ENCODE measurements around the gene FGF2.

FGF2 gene

DNA sequence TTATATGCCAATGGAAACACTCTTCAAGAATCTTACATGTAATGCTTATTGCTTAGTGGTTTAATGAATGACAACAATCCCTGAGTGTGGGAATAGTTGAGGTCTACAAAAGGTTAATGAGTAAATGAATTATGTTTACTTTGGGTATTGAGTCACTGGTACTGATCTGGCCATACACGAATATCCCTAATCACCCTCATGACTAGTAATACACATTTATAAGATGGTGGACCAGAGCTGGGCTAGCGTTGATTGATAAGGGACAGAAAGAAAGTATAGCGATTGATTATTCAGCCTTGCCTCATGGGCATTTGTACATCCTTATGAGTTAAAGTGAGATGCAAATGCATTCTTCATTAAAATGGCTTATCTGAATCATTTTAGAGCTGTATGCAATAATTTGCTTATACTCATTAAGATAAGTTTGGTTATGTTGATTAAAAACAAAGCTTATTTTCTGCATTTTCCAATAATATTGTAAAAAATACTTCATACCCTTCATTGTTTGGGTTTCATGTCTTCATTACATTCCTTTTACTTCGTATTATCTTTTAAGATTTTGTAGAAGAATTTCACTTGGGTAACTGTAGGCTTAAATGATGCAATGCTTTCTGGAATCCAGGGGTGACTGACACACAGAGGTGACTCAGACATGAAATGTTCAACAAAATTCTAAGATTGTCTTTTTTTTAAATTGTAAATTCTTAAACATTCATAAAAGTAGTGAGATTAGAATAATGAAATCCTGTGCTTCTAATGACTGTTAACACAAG lies 47.4 kb downstream of the FGF2 start:
- no peak for DNase-seq (ENCODE audit: extremely low read depth, low read depth)
- no peak overlapping the region for H3K4me3 ChIP-seq (replicated peaks; ENCODE audit: low read depth, low read length)
- TF ChIP-seq, protein P1, sequence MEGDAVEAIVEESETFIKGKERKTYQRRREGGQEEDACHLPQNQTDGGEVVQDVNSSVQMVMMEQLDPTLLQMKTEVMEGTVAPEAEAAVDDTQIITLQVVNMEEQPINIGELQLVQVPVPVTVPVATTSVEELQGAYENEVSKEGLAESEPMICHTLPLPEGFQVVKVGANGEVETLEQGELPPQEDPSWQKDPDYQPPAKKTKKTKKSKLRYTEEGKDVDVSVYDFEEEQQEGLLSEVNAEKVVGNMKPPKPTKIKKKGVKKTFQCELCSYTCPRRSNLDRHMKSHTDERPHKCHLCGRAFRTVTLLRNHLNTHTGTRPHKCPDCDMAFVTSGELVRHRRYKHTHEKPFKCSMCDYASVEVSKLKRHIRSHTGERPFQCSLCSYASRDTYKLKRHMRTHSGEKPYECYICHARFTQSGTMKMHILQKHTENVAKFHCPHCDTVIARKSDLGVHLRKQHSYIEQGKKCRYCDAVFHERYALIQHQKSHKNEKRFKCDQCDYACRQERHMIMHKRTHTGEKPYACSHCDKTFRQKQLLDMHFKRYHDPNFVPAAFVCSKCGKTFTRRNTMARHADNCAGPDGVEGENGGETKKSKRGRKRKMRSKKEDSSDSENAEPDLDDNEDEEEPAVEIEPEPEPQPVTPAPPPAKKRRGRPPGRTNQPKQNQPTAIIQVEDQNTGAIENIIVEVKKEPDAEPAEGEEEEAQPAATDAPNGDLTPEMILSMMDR (IDR thresholded peaks at IDR 0.05; ENCODE audit: low read depth, low read length, missing control alignments) = no peak

GRCh38 chr4:122875949-122876348 lies 49.3 kb downstream of the FGF2 start:
- TF ChIP-seq, protein P1 (IDR thresholded peaks at IDR 0.05; ENCODE audit: low read depth, low read length, missing control alignments) = no peak
- H3K4me3 ChIP-seq (replicated peaks; ENCODE audit: low read depth, low read length) = no peak overlapping the region
- DNase-seq (ENCODE audit: extremely low read depth, low read depth) = no peak

- H3K4me3 ChIP-seq (replicated peaks; ENCODE audit: low read depth, low read length) = no peak overlapping the region
- no peak for DNase-seq (ENCODE audit: extremely low read depth, low read depth)
- TF ChIP-seq, protein P1 (IDR thresholded peaks at IDR 0.05; ENCODE audit: low read depth, low read length, missing control alignments) = no peak
Measured at GRCh38 chr4:122876456-122876855, 49.8 kb downstream of the FGF2 start.

GRCh38 chr4:122879001-122879400 lies 52.4 kb downstream of the FGF2 start:
- TF ChIP-seq, protein P1 (IDR thresholded peaks at IDR 0.05; ENCODE audit: low read depth, low read length, missing control alignments) = no peak
- no peak for DNase-seq (ENCODE audit: extremely low read depth, low read depth)
- no peak overlapping the region for H3K4me3 ChIP-seq (replicated peaks; ENCODE audit: low read depth, low read length)

DNA sequence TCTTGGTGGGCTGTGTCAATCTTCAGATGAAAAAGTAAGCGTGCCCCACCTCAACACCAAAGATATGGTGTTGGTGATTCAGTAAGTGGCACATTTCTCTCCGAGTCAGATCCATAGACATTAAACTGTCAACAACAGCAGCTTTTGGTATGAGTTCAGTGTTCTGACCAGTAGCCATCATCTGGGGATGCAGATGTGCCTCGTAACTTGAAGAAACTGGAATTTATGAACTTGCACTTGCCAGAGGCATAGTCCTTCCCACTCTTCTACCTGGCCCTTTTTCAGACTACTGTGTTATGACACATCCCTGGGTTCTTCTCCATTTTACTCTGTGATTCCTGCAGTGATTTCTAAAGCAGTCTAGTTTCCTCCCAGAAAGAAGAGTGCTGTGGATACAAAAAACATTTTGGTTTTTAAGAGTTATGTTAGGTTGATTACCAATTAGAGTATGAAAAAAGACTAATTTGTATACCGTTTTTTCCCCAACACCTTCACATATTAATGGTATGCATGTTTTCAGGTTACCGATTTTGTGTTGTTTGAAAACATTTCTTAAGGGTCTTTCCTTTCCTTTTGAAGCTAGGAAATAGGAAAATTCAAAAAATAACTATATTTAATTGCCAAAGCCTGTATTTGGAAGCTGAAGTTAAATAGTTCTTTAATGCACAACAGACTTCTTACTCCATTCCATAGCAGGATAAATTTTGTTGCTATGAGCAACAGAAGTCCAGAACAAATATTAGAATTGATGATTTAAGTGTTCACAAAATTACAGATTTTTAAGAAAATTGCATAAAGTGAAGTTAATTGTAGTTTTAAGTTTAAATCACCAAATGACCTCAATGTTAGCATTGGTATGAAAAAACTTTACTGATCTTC lies 56.5 kb downstream of the FGF2 start:
- H3K4me3 ChIP-seq (replicated peaks; ENCODE audit: low read depth, low read length) = no peak overlapping the region
- TF ChIP-seq, protein P1 (IDR thresholded peaks at IDR 0.05; ENCODE audit: low read depth, low read length, missing control alignments) = no peak
- DNase-seq (ENCODE audit: extremely low read depth, low read depth) = no peak

- TF ChIP-seq, protein P1 (IDR thresholded peaks at IDR 0.05; ENCODE audit: low read depth, low read length, missing control alignments) = no peak
- no peak overlapping the region for H3K4me3 ChIP-seq (replicated peaks; ENCODE audit: low read depth, low read length)
- DNase-seq (ENCODE audit: extremely low read depth, low read depth) = no peak
Measured at GRCh38 chr4:122884499-122884898, 57.9 kb downstream of the FGF2 start.

Measured in HFF-Myc (cell line).